A549 (cell line): Measurements from ENCODE around the gene DHX34. TPM values are rescaled to one million over a fixed set of nuclear protein-coding genes. Genes with fewer than 3 reads are reported as not detected.
A peak's percentile ranks its signal among the peaks of the same experiment; 100 is the strongest.
"Not testable (repeated sequence)": the region's sequence is repeated elsewhere in the genome, so short reads cannot be mapped to it uniquely, and the experiment has no call there.

ENCODE experiments used
- ATAC-seq, 2 experiments: fragments of 200-7000 bp in 1 of 2; fragments of >200 bp in 1 of 2; cut with Nextera tagmentation in 1 of 2; cut with Tn5 transposase in 1 of 2; 3 replicates each; pipeline versions ENCODE4 v1.8.0 to v1.9.1; 2018 to 2020; ENCODE audit warnings: mild to moderate bottlenecking in 1 of 2, moderate library complexity in 1 of 2
- CTCF ChIA-PET: fragments of 300-600 bp; sonication (Branson Sonifier 250); formaldehyde crosslinking; extraction: SDS; loops from one replicate; lab custom pipeline; 2021; ENCODE audit warnings: antibody characterized with exemption, inconsistent platforms; lab: Yijun Ruan, JAX
- POLR2A ChIA-PET: fragments of 350-600 bp; formaldehyde crosslinking; extraction: SDS; loops from one replicate; lab custom pipeline; 2021; ENCODE audit warnings: antibody characterized with exemption, inconsistent platforms; lab: Yijun Ruan, JAX
- DNase-seq, 2 experiments: peaks; one replicate each; pipeline versions ENCODE4 v3.0.0 to v3.0.0-alpha.2; 2011 to 2016; ENCODE audit warnings: low read depth in 1 of 2, low spot score in 1 of 2
- FAIRE-seq: peaks from 2 replicates; lab custom pipeline; 2011; peaks lifted over from hg19 to GRCh38; lab: Jason Lieb, UNC
- H3K27ac ChIP-seq, 2 experiments: fragments of >200 bp; sonication (Bioruptor Twin); formaldehyde crosslinking; 3 replicates each; pipeline ENCODE4 v1.5.1; 2016 to 2017
- H3K4me1 ChIP-seq: fragments of >200 bp; sonication (Bioruptor Twin); formaldehyde crosslinking; 3 replicates; pipeline ENCODE4 v1.6.1; 2016
- H3K4me2 ChIP-seq: fragments of >200 bp; sonication (Bioruptor Twin); formaldehyde crosslinking; 3 replicates; pipeline ENCODE4 v1.6.1; 2016
- H3K4me3 ChIP-seq: fragments of >200 bp; sonication (Bioruptor Twin); formaldehyde crosslinking; 3 replicates; pipeline ENCODE4 v1.5.1; 2016
- H3K9me3 ChIP-seq: fragments of >200 bp; sonication (Bioruptor Twin); formaldehyde crosslinking; 3 replicates; pipeline ENCODE4 v1.6.1; 2016
- CBX8 ChIP-seq: fragments of 200-600 bp; sonication (generic); IDR thresholded peaks from 2 replicates; pipeline ENCODE4 v1.6.1; 2016
- CHD4 ChIP-seq: fragments of 200-600 bp; sonication (generic); IDR thresholded peaks from 2 replicates; pipeline ENCODE4 v1.6.1; 2016; ENCODE audit warnings: antibody characterized with exemption, mild to moderate bottlenecking, borderline replicate concordance
- EP300 ChIP-seq, 2 experiments: fragments of >200 bp; sonication (Bioruptor Twin); formaldehyde crosslinking; IDR thresholded peaks; 2 replicates in 1 of 2; 3 replicates in 1 of 2; pipeline ENCODE4 v1.6.1; 2016 to 2017
- FOSL2 ChIP-seq, 2 experiments: fragments of 450-650 bp in 1 of 2; fragments of >200 bp in 1 of 2; sonication (Bioruptor Twin) in 1 of 2; formaldehyde crosslinking; IDR thresholded peaks; 2 replicates each; pipeline versions ENCODE4 v1.5.0 to v1.6.1; 2016 to 2020; ENCODE audit warnings: mild to moderate bottlenecking in 1 of 2, moderate library complexity in 1 of 2
- HEYL ChIP-seq: fragments of 250-450 bp; sonication (Bioruptor Pico); IDR thresholded peaks from 2 replicates; pipeline ENCODE4 v1.8.0; 2021; ENCODE audit warnings: mild to moderate bottlenecking, moderate library complexity
- JUN ChIP-seq, 2 experiments: fragments of >200 bp; sonication (Bioruptor Twin); formaldehyde crosslinking; IDR thresholded peaks; 2 replicates in 1 of 2; 3 replicates in 1 of 2; pipeline ENCODE4 v1.6.1; 2016 to 2017
- JUNB ChIP-seq: fragments of >200 bp; sonication (Bioruptor Twin); formaldehyde crosslinking; IDR thresholded peaks from 2 replicates; pipeline ENCODE4 v1.6.1; 2016
- MAZ ChIP-seq: fragments of 150-350 bp; IDR thresholded peaks from 2 replicates; pipeline ENCODE4 v1.6.1; 2014; ENCODE audit warnings: antibody characterized with exemption, low read depth, low read length, borderline replicate concordance
- MYC ChIP-seq: IDR thresholded peaks from 2 replicates; pipeline ENCODE4 v1.6.1; 2012; ENCODE audit warnings: mild to moderate bottlenecking, inconsistent platforms, low read length, improper control_type of control experiment, borderline replicate concordance
- NFE2L2 ChIP-seq: fragments of 150-350 bp; conservative IDR thresholded peaks from 2 replicates; pipeline ENCODE4 v1.6.1; 2014; ENCODE audit warnings: low read length
- PBX3 ChIP-seq: IDR thresholded peaks from 2 replicates; pipeline ENCODE4 v1.6.1; 2012
- POLR2AphosphoS2 ChIP-seq: conservative IDR thresholded peaks from 2 replicates; pipeline ENCODE4 v1.6.1; 2012; ENCODE audit warnings: low read length, improper control_type of control experiment, inconsistent platforms
- REST ChIP-seq: fragments of 200-600 bp; sonication (generic); IDR thresholded peaks from 2 replicates; pipeline ENCODE4 v1.6.1; 2016; ENCODE audit warnings: antibody characterized with exemption, mild to moderate bottlenecking, moderate library complexity
- ZFP36 ChIP-seq: fragments of 450-650 bp; IDR thresholded peaks from 2 replicates; pipeline ENCODE4 v1.6.1; 2014; ENCODE audit warnings: borderline replicate concordance; ENCODE audit not compliant: partially characterized antibody
- WGBS: methylation state at CpG from one replicate; pipeline ENCODE4 v1.1.6; 2017; ENCODE audit errors: missing lambda C conversion rate; 5-methylcytosine and 5-hydroxymethylcytosine counted together
- polyA plus RNA-seq, 4 experiments: library from polyadenylated mRNA; depleted of rRNA in 3 of 4; stranded (reverse); fragments of >200 nt; fragmentation: RNase III in 1 of 4; extraction: RNeasy Plus Mini Kit Qiagen cat#74134 plus additional on column Dnase treatment in 1 of 4; gene quantifications; 2 replicates in 3 of 4; 3 replicates in 1 of 4; pipeline ENCODE4 v1.2.3, GENCODE V29; 2011 to 2017

The DHX34 gene
- polyA plus RNA-seq, 2 of the 4 experiments (the other 2 are of a cell fraction) = 12.4 to 24.5 TPM

- TF ChIP-seq CBX8 (no peak), EP300 (IDR thresholded peaks at IDR 0.05) (no peak), HEYL (CRISPR knock-in tag) (no peak), POLR2AphosphoS2 (no peak), PBX3 (no peak)
Measured at GRCh38 chr19:47341734-47342133, 7.4 kb upstream of the DHX34 start (continued).

- ATAC-seq (no peak), DNase-seq (no peak), FAIRE-seq (no peak)
- Histone ChIP-seq H3K9me3 (no peaks in the 10 kb centered on the region), H3K4me2 (no peak overlapping the region), H3K4me1 (no peaks in the 10 kb centered on the region), H3K27ac (no peak overlapping the region), H3K4me3 (no peak overlapping the region)
- ChIA-PET POLR2A (no interaction called here), CTCF (interaction anchor here (0.5 to 3.0 kb wide), 11 partner anchors 9 to 96 kb away, joined by 3 to 20 read pairs (median 3); no protein-coding TSS in a partner anchor)
- WGBS = 80% methylated on average over 11 of the region's 11 CpGs
- TF ChIP-seq MAZ = no peak
Measured at GRCh38 chr19:47343194-47343802, 5.8 kb upstream of the DHX34 start.

- H3K9me3 ChIP-seq = no peaks in the 10 kb centered on the region
- no peak for DNase-seq
- WGBS = 88% methylated on average over 1 of the region's 1 CpG
- H3K27ac ChIP-seq = no peak overlapping the region
- ChIA-PET CTCF (interaction anchor here (0.8 to 3.0 kb wide), 13 partner anchors 10 to 84 kb away, joined by 3 to 20 read pairs (median 3); partner anchors contain the start of gene C5AR1), POLR2A (no interaction called here)
- 0 out of 3 replicates have a peak, but pooled peaks cover 3% of the 10 kb centered on the region for H3K4me1 ChIP-seq
- FAIRE-seq = no peak
- no peak overlapping the region for H3K4me3 ChIP-seq
- no peak for ATAC-seq
- no peak overlapping the region for H3K4me2 ChIP-seq
- TF ChIP-seq ZFP36 = peak; percentile 95
- no peak for TF ChIP-seq MYC
Measured at GRCh38 chr19:47344425-47344824, 4.7 kb upstream of the DHX34 start.

GRCh38 chr19:47346024-47346423, 3.1 kb upstream of the DHX34 start:
- FAIRE-seq, ATAC-seq, H3K9me3 ChIP-seq, H3K4me3 ChIP-seq, DNase-seq, H3K27ac ChIP-seq, H3K4me2 ChIP-seq, POLR2A ChIA-PET: not testable (repeated sequence)
- H3K4me1 ChIP-seq = peaks cover 14% of the 10 kb centered on the region
- CTCF ChIA-PET = interaction anchor here (0.7 to 4.8 kb wide), 6 partner anchors 9 to 51 kb away, joined by 3 to 73 read pairs (median 8); no protein-coding TSS in a partner anchor
- 84% methylated on average over 6 of the region's 6 CpGs for WGBS

GRCh38 chr19:47350630-47351029, 1.5 kb downstream of the DHX34 start:
- H3K4me2 ChIP-seq = peak overlapping the region; percentile 74
- DNase-seq (no peak), FAIRE-seq (no peak), ATAC-seq (no peak)
- ChIA-PET POLR2A (no interaction called here), CTCF (interaction anchor here (0.6 to 7.0 kb wide), 11 partner anchors 11 to 349 kb away, joined by 3 to 117 read pairs (median 32); partner anchors contain the start of gene C5AR2)
- no peaks in the 10 kb centered on the region for H3K9me3 ChIP-seq
- H3K27ac ChIP-seq = no peak overlapping the region
- peaks cover 22% of the 10 kb centered on the region for H3K4me1 ChIP-seq
- 85% methylated on average over 6 of the region's 6 CpGs for WGBS
- 0 out of 3 replicates have a peak overlapping the region, but pooled peaks have one; percentile 74 for H3K4me3 ChIP-seq
- no peak for TF ChIP-seq FOSL2 (IDR thresholded peaks at IDR 0.05)
- TF ChIP-seq FOSL2 (CRISPR knock-in tag; IDR thresholded peaks at IDR 0.05) = peak; percentile 21; the same call in 1 of the 2 replicates
- TF ChIP-seq NFE2L2 = no peak
- 0 out of 5 replicates have a peak, but pooled peaks of 1 of the 2 experiments have one; percentile 10 for TF ChIP-seq JUN (IDR thresholded peaks at IDR 0.05)
- no peak for TF ChIP-seq JUNB
- TF ChIP-seq REST = no peak
- TF ChIP-seq CHD4 = no peak
